HCT116 (cell line): ENCODE data around the gene C12orf75. TPM values are rescaled to one million over a fixed set of nuclear protein-coding genes. Genes with fewer than 3 reads are reported as not detected.

ENCODE experiments used
- ATAC-seq: fragments of 200-7000 bp; cut with Tn5 transposase; 2 replicates; pipeline ENCODE4 v1.9.1; 2020; ENCODE audit warnings: mild to moderate bottlenecking, moderate library complexity
- BruUV-seq: library from RNA; stranded (reverse); fragments of 400-500 nt; replicated peaks from 2 replicates; lab custom pipeline; 2021; lab: Mats Ljungman, UMichigan
- CTCF ChIA-PET: fragments of 300-600 bp; sonication (Branson Sonifier 250); formaldehyde crosslinking; loops from one replicate; lab custom pipeline; 2021; ENCODE audit warnings: antibody characterized with exemption; lab: Charles Lee
- POLR2A ChIA-PET: fragments of 300-600, 350-600 bp; sonication (Branson Sonifier 250); formaldehyde crosslinking; loops from one replicate; lab custom pipeline; 2021; ENCODE audit warnings: antibody characterized with exemption; lab: Charles Lee
- RAD21 ChIA-PET, 2 experiments: fragments of 300-600 bp; sonication (Branson Sonifier 250); formaldehyde crosslinking; loops; one replicate each; lab custom pipeline; 2023; ENCODE audit warnings: low total read pairs in 2 of 2; ENCODE audit not compliant: uncharacterized antibody in 2 of 2, unreplicated experiment in 2 of 2, low non-redundant PET in 1 of 2; lab: Charles Lee
- DNase-seq: peaks from one replicate; pipeline ENCODE4 v3.0.0-alpha.2; 2010; ENCODE audit warnings: low read depth, low spot score
- H2AFZ ChIP-seq: fragments of 200-600 bp; shearing (Covaris generic), sonication (generic); 2 replicates; pipeline ENCODE4 v1.6.1; 2017; ENCODE audit warnings: low read depth, mixed run types, mixed read lengths, antibody characterized with exemption, low read length; ENCODE audit not compliant: poor library complexity, severe bottlenecking
- H3K27ac ChIP-seq: 2 replicates; pipeline ENCODE4 v1.5.1; 2012; ENCODE audit warnings: low read depth, low read length
- H3K27me3 ChIP-seq: fragments of 200-600 bp; sonication (generic); 2 replicates; pipeline ENCODE4 v1.6.1; 2016; ENCODE audit warnings: mixed run types, low read length, mixed read lengths; ENCODE audit not compliant: insufficient read depth
- H3K36me3 ChIP-seq, 2 experiments: fragments of 200-500 bp in 1 of 2; fragments of 200-600 bp in 1 of 2; sonication (Bioruptor generic) in 1 of 2; sonication (generic) in 1 of 2; 2 replicates each; pipeline versions ENCODE4 v1.5.1 to v1.6.1; 2014 to 2016; ENCODE audit warnings: low read length in 2 of 2, inconsistent platforms in 1 of 2, mixed read lengths in 1 of 2, mixed run types in 1 of 2; ENCODE audit not compliant: insufficient read depth in 2 of 2, control insufficient read depth in 1 of 2
- H3K4me1 ChIP-seq, 2 experiments: fragments of 200-600 bp in 1 of 2; sonication (generic) in 1 of 2; 2 replicates each; pipeline versions ENCODE4 v1.5.1 to v1.6.1; 2012 to 2017; ENCODE audit warnings: low read length in 2 of 2, inconsistent platforms in 1 of 2, mild to moderate bottlenecking in 1 of 2, mixed read lengths in 1 of 2, mixed run types in 1 of 2, moderate library complexity in 1 of 2; ENCODE audit not compliant: insufficient read depth in 2 of 2, control insufficient read depth in 1 of 2
- H3K4me2 ChIP-seq: fragments of 200-600 bp; sonication (generic); 2 replicates; pipeline ENCODE4 v1.6.1; 2017; ENCODE audit warnings: mixed run types, low read length, mixed read lengths
- H3K4me3 ChIP-seq, 2 experiments: fragments of 200-600 bp in 1 of 2; sonication (generic) in 1 of 2; replicated peaks in 1 of 2; 2 replicates each; pipeline ENCODE4 v1.5.1; 2011 to 2016; ENCODE audit warnings: low read length in 2 of 2, control low read depth in 1 of 2, low read depth in 1 of 2, mild to moderate bottlenecking in 1 of 2, mixed read lengths in 1 of 2, mixed run types in 1 of 2
- H3K79me2 ChIP-seq: fragments of 200-600 bp; sonication (generic); 2 replicates; pipeline ENCODE4 v1.6.1; 2017; ENCODE audit warnings: mild to moderate bottlenecking, mixed run types, low read length, moderate library complexity, mixed read lengths; ENCODE audit not compliant: insufficient read depth
- H3K9ac ChIP-seq: fragments of 200-600 bp; sonication (generic); 2 replicates; pipeline ENCODE4 v1.6.1; 2016; ENCODE audit warnings: low read length, mixed read lengths
- H3K9me2 ChIP-seq: fragments of 200-600 bp; sonication (generic), shearing (Covaris generic); 2 replicates; pipeline ENCODE4 v1.6.1; 2017; ENCODE audit warnings: mixed run types, mild to moderate bottlenecking, moderate library complexity; ENCODE audit not compliant: insufficient read depth
- H3K9me3 ChIP-seq, 2 experiments: fragments of 200-500 bp in 1 of 2; fragments of 200-600 bp in 1 of 2; sonication (Bioruptor generic) in 1 of 2; sonication (generic) in 1 of 2; 2 replicates each; pipeline ENCODE4 v1.6.1; 2014 to 2017; ENCODE audit warnings: low read length in 2 of 2, mixed read lengths in 2 of 2, inconsistent platforms in 1 of 2, low read depth in 1 of 2, mild to moderate bottlenecking in 1 of 2, mixed run types in 1 of 2, moderate library complexity in 1 of 2; ENCODE audit not compliant: control insufficient read depth in 1 of 2, insufficient read depth in 1 of 2
- H4K20me1 ChIP-seq: fragments of 200-600 bp; sonication (generic), shearing (Covaris generic); 2 replicates; pipeline ENCODE4 v1.6.1; 2017; ENCODE audit warnings: mixed run types, mild to moderate bottlenecking, moderate library complexity; ENCODE audit not compliant: insufficient read depth
- CBX3 ChIP-seq: IDR thresholded peaks from 2 replicates; pipeline ENCODE4 v1.6.1; 2012; ENCODE audit warnings: low read depth
- CEBPB ChIP-seq: IDR thresholded peaks from 2 replicates; pipeline ENCODE4 v1.6.1; 2012; ENCODE audit warnings: low read depth
- CTCF ChIP-seq, 3 experiments: fragments of 200-600 bp in 1 of 3; sonication (generic) in 1 of 3; IDR thresholded peaks in 2 of 3; conservative IDR thresholded peaks in 1 of 3; 2 replicates each; pipeline ENCODE4 v1.5.1; 2012 to 2017; ENCODE audit warnings: low read depth in 2 of 3, low read length in 2 of 3, antibody characterized with exemption in 1 of 3, borderline replicate concordance in 1 of 3, control low read depth in 1 of 3, mild to moderate bottlenecking in 1 of 3, mixed read lengths in 1 of 3, mixed run types in 1 of 3, moderate library complexity in 1 of 3; ENCODE audit not compliant: insufficient read depth in 1 of 3
- EZH2 ChIP-seq: fragments of 200-600 bp; sonication (generic); IDR thresholded peaks from 2 replicates; pipeline ENCODE4 v1.6.1; 2017; ENCODE audit warnings: antibody characterized with exemption, mixed run types
- FOSL1 ChIP-seq: IDR thresholded peaks from 2 replicates; pipeline ENCODE4 v1.6.1; 2012; ENCODE audit warnings: low read depth
- JUND ChIP-seq: IDR thresholded peaks from 2 replicates; pipeline ENCODE4 v1.6.1; 2012
- RAD21 ChIP-seq: IDR thresholded peaks from 2 replicates; pipeline ENCODE4 v1.6.1; 2012; ENCODE audit warnings: low read depth, mild to moderate bottlenecking
- REST ChIP-seq: IDR thresholded peaks from 2 replicates; pipeline ENCODE4 v1.6.1; 2012; ENCODE audit warnings: low read depth
- SRF ChIP-seq: IDR thresholded peaks from 2 replicates; pipeline ENCODE4 v1.6.1; 2012; ENCODE audit warnings: low read depth
- ZBTB33 ChIP-seq: IDR thresholded peaks from 2 replicates; pipeline ENCODE4 v1.6.1; 2011; ENCODE audit warnings: mild to moderate bottlenecking, low read length, moderate library complexity; ENCODE audit not compliant: insufficient replicate concordance; ENCODE audit errors: extremely low read depth
- ZNF274 ChIP-seq: fragments of 200-500 bp; sonication (Bioruptor generic); IDR thresholded peaks from 2 replicates; pipeline ENCODE4 v1.6.1; 2014; ENCODE audit warnings: mild to moderate bottlenecking, low read depth, low read length, inconsistent platforms
- intact Hi-C: fragments of 100-400 bp; cut with micrococcal nuclease; formaldehyde crosslinking; loops from 2 replicates; pipeline ENCODE4 v1.10.0; 2022
- total RNA-seq: library from RNA; stranded (reverse); gene quantifications from one replicate; pipeline ENCODE4 v1.2.1, GENCODE V29; 2021; ENCODE audit not compliant: unreplicated experiment

Gene C12orf75
- total RNA-seq, 1 experiment from 2014 or later: 81.0 TPM

- Histone ChIP-seq H3K4me2 (no peak overlapping the region), H2AFZ (no peak overlapping the region), H3K27ac (no peak overlapping the region), H4K20me1 (no peaks in the 10 kb centered on the region), H3K36me3 (no peaks in the 10 kb centered on the region), H3K9ac (no peak overlapping the region), H3K79me2 (no peaks in the 10 kb centered on the region), H3K4me3 (no peak overlapping the region), H3K27me3 (no peaks in the 10 kb centered on the region), H3K4me1 (no peaks in the 10 kb centered on the region), H3K9me3 (no peaks in the 10 kb centered on the region), H3K9me2 (no peaks in the 10 kb centered on the region)
- BruUV-seq: no TSS peak
- RAD21 ChIA-PET: no interaction called here
- POLR2A ChIA-PET: no interaction called here
- TF ChIP-seq SRF (no peak), ZNF274 (no peak), ZBTB33 (no peak), REST (no peak), JUND (no peak), CBX3 (no peak), FOSL1 (no peak), EZH2 (no peak), CEBPB (no peak), CTCF (IDR thresholded peaks at IDR 0.05 in 2 of 3, conservative IDR thresholded peaks at IDR 0.05 in 1 of 3; ENCODE audit: borderline replicate concordance in 1 of 3, insufficient read depth in 1 of 3, low read depth in 2 of 3, low read length in 2 of 3) (no peak), RAD21 (no peak)
- ATAC-seq (no peak), DNase-seq (no peak)
- CTCF ChIA-PET: no interaction called here
- intact Hi-C loops: no loop called here
Observed at GRCh38 chr12:105377077-105377476, 46.6 kb downstream of the C12orf75 start.
